ENCODE results near the gene PCDHB8. TPM values are rescaled to one million over a fixed set of nuclear protein-coding genes. Genes with fewer than 3 reads are reported as not detected.
"Not testable (repeated sequence)": the region's sequence is repeated elsewhere in the genome, so short reads cannot be mapped to it uniquely, and the experiment has no call there.

PCDHB8 gene
- 1 to 10 TPM in 2 of 4 donors, under 1 TPM in 2; 0.10 to 1.2 (median 0.76) TPM for total RNA-seq

DNA sequence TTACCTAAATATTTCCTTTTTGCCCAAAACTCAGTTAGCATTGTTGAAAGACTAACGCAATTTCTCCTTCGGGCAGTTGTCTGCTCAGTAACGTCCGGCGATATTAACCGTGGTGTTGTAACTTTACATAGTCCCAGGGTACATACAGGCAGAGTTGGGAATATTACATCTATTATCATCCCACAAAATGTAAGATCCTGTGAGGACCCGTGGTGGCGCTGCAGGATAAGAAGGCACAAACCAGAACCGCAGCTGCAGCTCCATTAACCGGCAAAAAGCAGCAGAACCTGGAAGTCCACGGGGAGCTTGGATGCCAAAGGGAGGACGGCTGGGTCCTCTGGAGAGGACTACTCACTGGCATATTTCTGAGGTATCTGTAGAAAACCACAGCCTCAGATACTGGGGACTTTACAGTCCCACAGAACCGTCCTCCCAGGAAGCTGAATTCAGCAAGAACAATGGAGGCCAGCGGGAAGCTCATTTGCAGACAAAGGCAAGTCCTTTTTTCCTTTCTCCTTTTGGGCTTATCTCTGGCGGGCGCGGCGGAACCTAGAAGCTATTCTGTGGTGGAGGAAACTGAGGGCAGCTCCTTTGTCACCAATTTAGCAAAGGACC, at the start of gene PCDHB8:
Gene PCDHB8 (plus strand): TSS at position 214 of the 615 bp plus-strand sequence. CDS start 245 bp downstream, at position 459.
- whole genome bisulfite sequencing, 2 donors, result 32 to 35% methylated on average over 14 to 18 of the region's 18 CpGs
- intact Hi-C loops (cut with DNase I; ENCODE audit: low total_unique reads); DNase-seq (ENCODE audit: low spot score in 2 of 2); H3K4me3 ChIP-seq (ENCODE audit: low read depth, poor library complexity, severe bottlenecking): not testable (repeated sequence)

DNA sequence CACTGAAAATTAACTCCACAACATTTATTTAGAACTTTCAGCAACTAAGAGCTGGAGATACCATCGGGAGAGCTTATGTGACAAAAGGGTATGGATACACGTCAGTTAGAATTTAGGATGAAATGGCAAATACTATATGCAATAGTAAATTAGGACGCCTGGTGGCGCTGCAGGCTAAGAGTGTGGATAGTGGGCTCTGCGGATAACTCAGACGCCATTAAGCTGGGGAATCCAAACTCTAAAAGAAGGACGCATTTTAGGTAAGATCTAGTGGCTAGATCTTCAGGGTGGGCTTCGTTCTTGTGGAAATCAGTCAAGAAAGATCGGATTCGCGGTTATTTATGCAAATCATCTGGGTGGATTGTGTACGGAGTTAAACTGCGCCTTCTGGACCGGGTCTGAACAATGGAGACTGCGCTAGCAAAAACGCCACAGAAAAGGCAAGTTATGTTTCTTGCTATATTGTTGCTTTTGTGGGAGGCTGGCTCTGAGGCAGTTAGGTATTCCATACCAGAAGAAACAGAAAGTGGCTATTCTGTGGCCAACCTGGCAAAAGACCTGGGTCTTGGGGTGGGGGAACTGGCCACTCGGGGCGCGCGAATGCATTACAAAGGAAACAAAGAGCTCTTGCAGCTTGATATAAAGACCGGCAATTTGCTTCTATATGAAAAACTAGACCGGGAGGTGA, 42.4 kb upstream of the PCDHB8 start, which contains the start of gene PCDHB5:
Gene PCDHB5 (plus strand): TSS at position 177 of the 688 bp plus-strand sequence. CDS start 229 bp downstream, at position 406.
- intact Hi-C loops (cut with DNase I; ENCODE audit: low total_unique reads), result no loop called here
- WGBS, 2 donors, result 22 to 23% methylated on average over 22 of the region's 22 CpGs
- H3K4me3 ChIP-seq (ENCODE audit: low read depth, poor library complexity, severe bottlenecking), result no peak within 1 kb of the TSS
- TF ChIP-seq, protein P1, sequence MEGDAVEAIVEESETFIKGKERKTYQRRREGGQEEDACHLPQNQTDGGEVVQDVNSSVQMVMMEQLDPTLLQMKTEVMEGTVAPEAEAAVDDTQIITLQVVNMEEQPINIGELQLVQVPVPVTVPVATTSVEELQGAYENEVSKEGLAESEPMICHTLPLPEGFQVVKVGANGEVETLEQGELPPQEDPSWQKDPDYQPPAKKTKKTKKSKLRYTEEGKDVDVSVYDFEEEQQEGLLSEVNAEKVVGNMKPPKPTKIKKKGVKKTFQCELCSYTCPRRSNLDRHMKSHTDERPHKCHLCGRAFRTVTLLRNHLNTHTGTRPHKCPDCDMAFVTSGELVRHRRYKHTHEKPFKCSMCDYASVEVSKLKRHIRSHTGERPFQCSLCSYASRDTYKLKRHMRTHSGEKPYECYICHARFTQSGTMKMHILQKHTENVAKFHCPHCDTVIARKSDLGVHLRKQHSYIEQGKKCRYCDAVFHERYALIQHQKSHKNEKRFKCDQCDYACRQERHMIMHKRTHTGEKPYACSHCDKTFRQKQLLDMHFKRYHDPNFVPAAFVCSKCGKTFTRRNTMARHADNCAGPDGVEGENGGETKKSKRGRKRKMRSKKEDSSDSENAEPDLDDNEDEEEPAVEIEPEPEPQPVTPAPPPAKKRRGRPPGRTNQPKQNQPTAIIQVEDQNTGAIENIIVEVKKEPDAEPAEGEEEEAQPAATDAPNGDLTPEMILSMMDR (IDR thresholded peaks at IDR 0.05), result no peak
- TF ChIP-seq POLR2A (IDR thresholded peaks at IDR 0.05), result no peak
- no peak for DNase-seq (ENCODE audit: low spot score in 2 of 2)

- 45 to 54% methylated on average over 19 of the region's 19 CpGs for WGBS, 2 donors
- no peak for DNase-seq (ENCODE audit: low spot score in 2 of 2)
- no peak overlapping the region for H3K4me3 ChIP-seq (ENCODE audit: low read depth, poor library complexity, severe bottlenecking)
- TF ChIP-seq POLR2A (IDR thresholded peaks at IDR 0.05), result no peak
- TF ChIP-seq, protein P1 (IDR thresholded peaks at IDR 0.05), result no peak
- intact Hi-C loops (cut with DNase I; ENCODE audit: low total_unique reads), result no loop called here
Measured at GRCh38 chr5:141135718-141136266, 41.8 kb upstream of the PCDHB8 start.

GRCh38 chr5:141137346-141137745, 40.2 kb upstream of the PCDHB8 start:
- DNase-seq (ENCODE audit: low spot score in 2 of 2); H3K4me3 ChIP-seq (ENCODE audit: low read depth, poor library complexity, severe bottlenecking); intact Hi-C loops (cut with DNase I; ENCODE audit: low total_unique reads): not testable (repeated sequence)
- WGBS, 2 donors, result 49 to 51% methylated on average over 15 to 32 of the region's 34 CpGs

- no peak for DNase-seq (ENCODE audit: low spot score in 2 of 2)
- intact Hi-C loops (cut with DNase I; ENCODE audit: low total_unique reads), result no loop called here
- H3K4me3 ChIP-seq (ENCODE audit: low read depth, poor library complexity, severe bottlenecking), result no peak within 1 kb of the TSS
- TF ChIP-seq, protein P1 (IDR thresholded peaks at IDR 0.05), result no peak
- TF ChIP-seq POLR2A (IDR thresholded peaks at IDR 0.05), result no peak
- WGBS, 2 donors, result 11 to 20% methylated on average over 18 of the region's 18 CpGs
Measured at GRCh38 chr5:141149812-141150211, 27.8 kb upstream of the PCDHB8 start, which contains the start of gene PCDHB6. Gene PCDHB6 (plus strand): TSS chr5:141150057. CDS start chr5:141150258, 201 bp downstream.

- no peak overlapping the region for H3K4me3 ChIP-seq (ENCODE audit: low read depth, poor library complexity, severe bottlenecking)
- no peak for DNase-seq (ENCODE audit: low spot score in 2 of 2)
- intact Hi-C loops (cut with DNase I; ENCODE audit: low total_unique reads), result no loop called here
- no peak for TF ChIP-seq POLR2A (IDR thresholded peaks at IDR 0.05)
- TF ChIP-seq, protein P1 (IDR thresholded peaks at IDR 0.05), result no peak
- 40 to 47% methylated on average over 23 to 33 of the region's 33 CpGs for WGBS, 2 donors
Measured at GRCh38 chr5:141150224-141150992, 27.2 kb upstream of the PCDHB8 start.
